Adrenal gland (tissue), 19 donors: Measurements from ENCODE around the gene CKAP4. TPM values are rescaled to one million over a fixed set of nuclear protein-coding genes. Genes with fewer than 3 reads are reported as not detected.

Experiments used
- DNase-seq, 7 donors: peaks; one replicate each; pipeline ENCODE4 v3.0.0-alpha.2; 2019 to 2020
- H3K27ac ChIP-seq, 5 donors: fragments of 200-600 bp; sonication (generic) in 4 of 5; 1 replicate in 3 of 5; 2 replicates in 2 of 5; pipeline versions ENCODE4 v1.5.1 to v1.8.0; 2016 to 2020; ENCODE audit warnings: mild to moderate bottlenecking in 1 of 5
- H3K27me3 ChIP-seq: fragments of 200-600 bp; 2 replicates; pipeline ENCODE4 v1.8.0; 2021
- H3K36me3 ChIP-seq, 2 donors: fragments of 200-600 bp; replicated peaks in 1 of 2; 1 replicate in 1 of 2; 2 replicates in 1 of 2; pipeline versions ENCODE4 v1.5.1 to v1.8.0; 2018 to 2022
- H3K4me1 ChIP-seq, 2 donors: fragments of 200-600 bp; replicated peaks in 1 of 2; 1 replicate in 1 of 2; 2 replicates in 1 of 2; pipeline versions ENCODE4 v1.5.1 to v1.8.0; 2018 to 2021
- H3K4me3 ChIP-seq, 4 donors: fragments of 200-600 bp; sonication (generic) in 3 of 4; one replicate each; pipeline ENCODE4 v1.5.1; 2016 to 2018
- H3K9me3 ChIP-seq, 3 donors: fragments of 200-600 bp; sonication (generic) in 1 of 3; replicated peaks in 1 of 3; 1 replicate in 2 of 3; 2 replicates in 1 of 3; pipeline versions ENCODE4 v1.5.1 to v1.8.0; 2016 to 2021
- POLR2A ChIP-seq, 2 donors: fragments of 450-650 bp; IDR thresholded peaks; one replicate each; pipeline ENCODE4 v1.6.1; 2017; ENCODE audit warnings: antibody characterized with exemption in 2 of 2, mild to moderate bottlenecking in 2 of 2, moderate library complexity in 1 of 2
- WGBS, 4 donors: extraction: QIAGEN DNeasy Blood & Tissue Kit in 2 of 4; methylation state at CpG; one replicate each; pipeline versions ENCODE4 v1.1.5 to v1.1.7; 2013 to 2017; 5-methylcytosine and 5-hydroxymethylcytosine counted together
- intact Hi-C, 2 donors: fragments of 100-400 bp; cut with DNase I; formaldehyde crosslinking; loops; one replicate each; pipeline versions ENCODE4 v1.14.1 to v1.15.0; 2022 to 2023
- long read RNA-seq, 10 donors: library from polyadenylated mRNA in 3 of 10; unstranded in 2 of 10; stranded (forward) in 1 of 10; transcript quantifications; one replicate each; pipeline ENCODE4 v2.0.0 and lab custom pipeline, GENCODE V29; 2021 to 2026
- polyA plus RNA-seq, 3 donors: library from polyadenylated mRNA; stranded (reverse); fragments of 200-250 nt in 2 of 3; fragments of 350-450 nt in 1 of 3; fragmentation: Illumina TruSeq in 1 of 3; extraction: RNeasy Lipid Tissue Mini Kit (QIAGEN cat#74804) in 1 of 3; gene quantifications; one replicate each; pipeline ENCODE4 v1.2.3, GENCODE V29; 2013 to 2014
- total RNA-seq, 9 donors: library from RNA; depleted of rRNA in 4 of 9; stranded (reverse); fragments of >200 nt in 4 of 9; fragments of 120-200 nt in 1 of 9; fragmentation: NEBNext Ultra II Directional in 1 of 9; extraction: Animal tissue kit (Norgen Biotek cat#: 25700) in 1 of 9; gene quantifications; one replicate each; pipeline versions ENCODE4 v1.1.0 to v1.2.4, GENCODE V29; 2013 to 2023
- TF ChIP-seq, protein P1 (sequence below), 6 experiments: fragments of 450-650 bp in 4 of 6; fragments of 200-600 bp in 2 of 6; sonication (generic) in 1 of 6; IDR thresholded peaks; 1 replicate in 5 of 6; 2 replicates in 1 of 6; pipeline versions ENCODE4 v1.5.1 to v1.8.0; 2016 to 2021; ENCODE audit warnings: antibody characterized with exemption in 6 of 6, mild to moderate bottlenecking in 2 of 6, moderate library complexity in 1 of 6
- donor health status: healthy with polysubstance abuse.
- donor health status: Bipolar disorder and iron deficiency.
- donor health status: DM: yes; HTN: yes; CAD: no.
- donor health status: DM: no; HTN: no; CAD: no.
- donor health status: DM: no; HTN: no; CAD: no.
- donor health status: DM: yes; HTN: yes; CAD: no.

The CKAP4 gene, protein sequence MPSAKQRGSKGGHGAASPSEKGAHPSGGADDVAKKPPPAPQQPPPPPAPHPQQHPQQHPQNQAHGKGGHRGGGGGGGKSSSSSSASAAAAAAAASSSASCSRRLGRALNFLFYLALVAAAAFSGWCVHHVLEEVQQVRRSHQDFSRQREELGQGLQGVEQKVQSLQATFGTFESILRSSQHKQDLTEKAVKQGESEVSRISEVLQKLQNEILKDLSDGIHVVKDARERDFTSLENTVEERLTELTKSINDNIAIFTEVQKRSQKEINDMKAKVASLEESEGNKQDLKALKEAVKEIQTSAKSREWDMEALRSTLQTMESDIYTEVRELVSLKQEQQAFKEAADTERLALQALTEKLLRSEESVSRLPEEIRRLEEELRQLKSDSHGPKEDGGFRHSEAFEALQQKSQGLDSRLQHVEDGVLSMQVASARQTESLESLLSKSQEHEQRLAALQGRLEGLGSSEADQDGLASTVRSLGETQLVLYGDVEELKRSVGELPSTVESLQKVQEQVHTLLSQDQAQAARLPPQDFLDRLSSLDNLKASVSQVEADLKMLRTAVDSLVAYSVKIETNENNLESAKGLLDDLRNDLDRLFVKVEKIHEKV
- total RNA-seq (100 to 1,000 TPM in 1 of 9 donors, 10 to 100 TPM in 8; 32.3 to 101 (median 91.1) TPM), polyA plus RNA-seq (100 to 1,000 TPM in 1 of 3 donors, 10 to 100 TPM in 2; 11.0 to 101 (median 17.6) TPM)
- long read RNA-seq, donor 1, transcript CKAP4-201 (2 exons, 3,093 nt): major isoform, 37 of 44 reads
- long read RNA-seq, donor 1, partial matches to known transcripts: 7 of 44 reads
- long read RNA-seq, donor 1, other reads (novel, unspliced or antisense): 0 of 44 reads
- long read RNA-seq, donor 2, transcript CKAP4-201 (2 exons, 3,093 nt): major isoform, 22 of 22 reads
- long read RNA-seq, donor 2, partial matches to known transcripts: 0 of 22 reads
- long read RNA-seq, donor 2, other reads (novel, unspliced or antisense): 0 of 22 reads
- long read RNA-seq, donor 3, transcript CKAP4-201 (2 exons, 3,093 nt): major isoform, 24 of 29 reads
- long read RNA-seq, donor 3, partial matches to known transcripts: 5 of 29 reads
- long read RNA-seq, donor 3, other reads (novel, unspliced or antisense): 0 of 29 reads
- long read RNA-seq, donor 4, transcript CKAP4-201 (2 exons, 3,093 nt): major isoform, 8 of 19 reads
- long read RNA-seq, donor 4, partial matches to known transcripts: 0 of 19 reads
- long read RNA-seq, donor 4, other reads (novel, unspliced or antisense): 11 of 19 reads
- long read RNA-seq, donor 5, transcript CKAP4-201 (2 exons, 3,093 nt): major isoform, 240 of 255 reads
- long read RNA-seq, donor 5, partial matches to known transcripts: 0 of 255 reads
- long read RNA-seq, donor 5, other reads (novel, unspliced or antisense): 15 of 255 reads
- long read RNA-seq, donor 6, partial matches to known transcripts: 0 of 5 reads
- long read RNA-seq, donor 6, other reads (novel, unspliced or antisense): 3 of 5 reads
- long read RNA-seq, donor 7, transcript CKAP4-201 (2 exons, 3,093 nt): major isoform, 18 of 18 reads
- long read RNA-seq, donor 7, partial matches to known transcripts: 0 of 18 reads
- long read RNA-seq, donor 7, other reads (novel, unspliced or antisense): 0 of 18 reads
- long read RNA-seq, donor 8, transcript CKAP4-201 (2 exons, 3,093 nt): major isoform, 36 of 36 reads
- long read RNA-seq, donor 8, partial matches to known transcripts: 0 of 36 reads
- long read RNA-seq, donor 8, other reads (novel, unspliced or antisense): 0 of 36 reads
- long read RNA-seq, donor 9, transcript CKAP4-201 (2 exons, 3,093 nt): major isoform, 7 of 18 reads
- long read RNA-seq, donor 9, partial matches to known transcripts: 6 of 18 reads
- long read RNA-seq, donor 9, other reads (novel, unspliced or antisense): 5 of 18 reads
- long read RNA-seq, donor 10, transcript CKAP4-201 (2 exons, 3,093 nt): major isoform, 16 of 23 reads
- long read RNA-seq, donor 10, partial matches to known transcripts: 7 of 23 reads
- long read RNA-seq, donor 10, other reads (novel, unspliced or antisense): 0 of 23 reads

GRCh38 chr12:106247674-106248311, at the start of gene CKAP4:
Gene CKAP4, minus strand, starts transcription at chr12:106248020. Its CDS starts 169 bp downstream, at chr12:106247851.
- TF ChIP-seq, protein P1, sequence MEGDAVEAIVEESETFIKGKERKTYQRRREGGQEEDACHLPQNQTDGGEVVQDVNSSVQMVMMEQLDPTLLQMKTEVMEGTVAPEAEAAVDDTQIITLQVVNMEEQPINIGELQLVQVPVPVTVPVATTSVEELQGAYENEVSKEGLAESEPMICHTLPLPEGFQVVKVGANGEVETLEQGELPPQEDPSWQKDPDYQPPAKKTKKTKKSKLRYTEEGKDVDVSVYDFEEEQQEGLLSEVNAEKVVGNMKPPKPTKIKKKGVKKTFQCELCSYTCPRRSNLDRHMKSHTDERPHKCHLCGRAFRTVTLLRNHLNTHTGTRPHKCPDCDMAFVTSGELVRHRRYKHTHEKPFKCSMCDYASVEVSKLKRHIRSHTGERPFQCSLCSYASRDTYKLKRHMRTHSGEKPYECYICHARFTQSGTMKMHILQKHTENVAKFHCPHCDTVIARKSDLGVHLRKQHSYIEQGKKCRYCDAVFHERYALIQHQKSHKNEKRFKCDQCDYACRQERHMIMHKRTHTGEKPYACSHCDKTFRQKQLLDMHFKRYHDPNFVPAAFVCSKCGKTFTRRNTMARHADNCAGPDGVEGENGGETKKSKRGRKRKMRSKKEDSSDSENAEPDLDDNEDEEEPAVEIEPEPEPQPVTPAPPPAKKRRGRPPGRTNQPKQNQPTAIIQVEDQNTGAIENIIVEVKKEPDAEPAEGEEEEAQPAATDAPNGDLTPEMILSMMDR (IDR thresholded peaks at IDR 0.05): no peak
- TF ChIP-seq POLR2A (IDR thresholded peaks at IDR 0.05): peak; percentile 72 to 76
- intact Hi-C loops: no loop called here
- peak; percentile 71 to 82 (median 79) for DNase-seq

DNA sequence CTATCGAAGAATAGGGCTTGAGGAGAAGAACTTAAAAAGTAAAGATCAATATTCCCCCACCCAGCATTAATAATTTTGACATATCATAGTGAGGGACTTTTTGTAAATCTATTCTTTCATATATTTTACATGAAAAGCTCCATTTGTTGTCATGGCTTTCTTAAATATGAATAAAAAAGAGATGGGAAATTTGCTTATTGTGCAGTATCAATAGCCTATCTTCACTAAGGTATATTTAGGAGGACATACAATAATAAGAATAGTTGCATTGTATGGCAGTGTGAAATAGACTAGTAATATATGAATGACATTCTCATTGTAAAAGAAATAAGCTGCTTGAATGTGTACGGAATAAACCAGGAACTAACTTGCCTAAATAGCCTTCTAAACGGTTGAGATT, 49.3 kb upstream of the CKAP4 start:
- no peak for DNase-seq
- TF ChIP-seq POLR2A (IDR thresholded peaks at IDR 0.05): no peak
- Histone ChIP-seq H3K4me3 (no peak overlapping the region), H3K4me1 (peaks cover 9 to 12% of the 10 kb centered on the region in 2 donors), H3K27ac (no peak overlapping the region), H3K9me3 (no peaks in the 10 kb centered on the region), H3K27me3 (no peaks in the 10 kb centered on the region), H3K36me3 (no peaks in the 10 kb centered on the region)
- intact Hi-C loops: no loop called here
- 83 to 92% (median 86%) methylated on average over 3 of the region's 3 CpGs for WGBS, 4 donors

More at GRCh38 chr12:106247674-106248311, at the start of gene CKAP4:
- Histone ChIP-seq H3K27ac (peak within 1 kb of the TSS; percentile 74 to 100 (median 97)), H3K9me3 (no peaks in the 10 kb centered on the region), H3K4me1 (peaks cover 29 to 55% of the 10 kb centered on the region in 2 donors), H3K36me3 (no peaks in the 10 kb centered on the region), H3K27me3 (no peaks in the 10 kb centered on the region), H3K4me3 (peak within 1 kb of the TSS; percentile 41 to 99 (median 77))
- WGBS, 4 donors: 0 to 1% (median 0%) methylated on average over 1 to 102 of the region's 102 CpGs; no CpG with 5 or more reads in 1 of the 4 donors

GRCh38 chr12:106296179-106296877, 48.5 kb upstream of the CKAP4 start:
- H3K9me3 ChIP-seq: no peaks in the 10 kb centered on the region
- no peak overlapping the region for H3K4me3 ChIP-seq
- peaks cover 6 to 7% of the 10 kb centered on the region in 2 donors for H3K4me1 ChIP-seq
- intact Hi-C loops: no loop called here
- H3K27me3 ChIP-seq: no peaks in the 10 kb centered on the region
- H3K27ac ChIP-seq: no peak overlapping the region
- no peaks in the 10 kb centered on the region for H3K36me3 ChIP-seq
- TF ChIP-seq, protein P1 (IDR thresholded peaks at IDR 0.05): no peak
- TF ChIP-seq POLR2A (IDR thresholded peaks at IDR 0.05): no peak
- WGBS, 4 donors: 75 to 83% (median 81%) methylated on average over 8 of the region's 8 CpGs
- peak in 1 of 7 donors; percentile 29 for DNase-seq
